ENCODE data around the gene STOML1. TPM values are rescaled to one million over a fixed set of nuclear protein-coding genes. Genes with fewer than 3 reads are reported as not detected.

STOML1 gene
- total RNA-seq, 1 experiment from 2014 or later: 2.5 TPM

DNA sequence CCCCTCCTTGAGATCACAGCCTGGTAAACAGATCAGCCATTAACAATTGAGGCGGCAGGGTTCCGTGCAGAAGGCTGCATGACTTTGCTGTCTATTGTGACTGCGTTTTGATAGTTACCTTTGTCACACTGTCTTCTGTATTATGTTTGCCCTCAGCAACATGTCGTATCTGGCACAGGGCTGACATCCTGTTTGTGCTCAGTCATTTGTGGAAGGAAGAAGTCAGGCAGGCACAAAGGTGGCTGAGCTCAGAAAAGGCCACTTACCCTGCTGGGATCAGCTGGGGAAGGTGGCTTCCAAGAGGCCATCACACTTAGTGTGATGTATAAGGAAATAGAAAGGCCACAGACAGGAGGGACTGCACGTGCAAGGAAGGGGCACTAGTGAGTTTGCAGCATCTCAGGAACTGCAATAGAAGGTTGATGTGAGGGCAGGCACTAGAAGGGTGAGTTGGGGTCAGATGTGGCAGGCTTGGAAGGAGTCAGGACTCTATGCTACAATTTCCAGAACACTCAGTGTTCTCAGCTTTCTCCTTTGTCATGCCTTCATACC lies 15.8 kb upstream of the STOML1 start:
- Histone ChIP-seq H3K56ac (ENCODE audit: insufficient read length, low read depth, low read length) (no peak overlapping the region), H3K4me2 (ENCODE audit: insufficient read depth, insufficient read length, low read length) (no peak overlapping the region), H2BK5ac (ENCODE audit: insufficient read length, low read length) (no peak overlapping the region), H2BK15ac (ENCODE audit: low read depth, low read length) (no peak overlapping the region), H3T11ph (ENCODE audit: low read length) (no peak overlapping the region), H4K8ac (replicated peaks; ENCODE audit: insufficient read length, low read depth, low read length) (no peak overlapping the region), H3K23ac (ENCODE audit: insufficient read length, low read depth, low read length) (no peak overlapping the region), H3K79me1 (ENCODE audit: insufficient read depth, low read depth, low read length, poor library complexity, severe bottlenecking) (peaks cover 2% of the 10 kb centered on the region), H3K27me3 (ENCODE audit: insufficient read depth, low read length) (no peaks in the 10 kb centered on the region), H2BK120ac (ENCODE audit: low read depth, low read length, poor library complexity, severe bottlenecking) (no peak overlapping the region), H2BK12ac (ENCODE audit: insufficient read length, low read depth, low read length) (no peak overlapping the region), H3K14ac (ENCODE audit: insufficient read depth, low read length) (no peak overlapping the region), H4K91ac (ENCODE audit: insufficient read length, low read depth, low read length) (no peak overlapping the region), H3K9ac (ENCODE audit: extremely low read depth, insufficient read length, low read length) (no peak overlapping the region), H2AK5ac (ENCODE audit: insufficient read length, low read length) (no peak overlapping the region), H2AFZ (ENCODE audit: low read length) (no peak overlapping the region), H4K5ac (ENCODE audit: insufficient read length, low read depth, low read length) (no peak overlapping the region), H3K18ac (ENCODE audit: insufficient read length, low read depth, low read length) (no peak overlapping the region), H3K9me3 (ENCODE audit: control insufficient read depth, low read depth, low read length) (no peaks in the 10 kb centered on the region), H3K79me2 (ENCODE audit: insufficient read depth, low read length) (peaks cover 3% of the 10 kb centered on the region; the same call in 1 of the 2 replicates), H3K4ac (ENCODE audit: low read depth, low read length) (no peak overlapping the region), H3K27ac (ENCODE audit: insufficient read length, low read depth, low read length) (no peak overlapping the region), H3K23me2 (ENCODE audit: insufficient read length, low read depth, low read length, poor library complexity, severe bottlenecking) (no peaks in the 10 kb centered on the region), H4K20me1 (ENCODE audit: control insufficient read depth, insufficient read depth, insufficient read length) (no peaks in the 10 kb centered on the region), H2BK20ac (ENCODE audit: low read depth, low read length, poor library complexity, severe bottlenecking) (no peak overlapping the region), H3K4me1 (ENCODE audit: insufficient read depth, low read length) (peaks cover 2% of the 10 kb centered on the region; the same call in 1 of the 2 replicates)
- H3K9me3 Mint-ChIP-seq: no peaks in the 10 kb centered on the region
- no CpG with 5 or more reads among the region's 5 CpGs for WGBS (ENCODE audit: extremely low coverage, insufficient read length, low lambda C conversion rate)
- H3K27ac Mint-ChIP-seq: peak overlapping the region; percentile 1 to 65 (median 55); a peak in 4 of 7 replicates
- H3K36me3 Mint-ChIP-seq (ENCODE audit: insufficient read depth in 1 of 3, low read depth in 3 of 3): peaks cover 4 to 27% (median 22%) of the 10 kb centered on the region in 3 experiments
- no peaks in the 10 kb centered on the region for H3K27me3 Mint-ChIP-seq (ENCODE audit: low read depth)
- peaks cover 6 to 13% of the 10 kb centered on the region in 2 experiments for H3K4me1 Mint-ChIP-seq
- TF ChIP-seq, protein P1, sequence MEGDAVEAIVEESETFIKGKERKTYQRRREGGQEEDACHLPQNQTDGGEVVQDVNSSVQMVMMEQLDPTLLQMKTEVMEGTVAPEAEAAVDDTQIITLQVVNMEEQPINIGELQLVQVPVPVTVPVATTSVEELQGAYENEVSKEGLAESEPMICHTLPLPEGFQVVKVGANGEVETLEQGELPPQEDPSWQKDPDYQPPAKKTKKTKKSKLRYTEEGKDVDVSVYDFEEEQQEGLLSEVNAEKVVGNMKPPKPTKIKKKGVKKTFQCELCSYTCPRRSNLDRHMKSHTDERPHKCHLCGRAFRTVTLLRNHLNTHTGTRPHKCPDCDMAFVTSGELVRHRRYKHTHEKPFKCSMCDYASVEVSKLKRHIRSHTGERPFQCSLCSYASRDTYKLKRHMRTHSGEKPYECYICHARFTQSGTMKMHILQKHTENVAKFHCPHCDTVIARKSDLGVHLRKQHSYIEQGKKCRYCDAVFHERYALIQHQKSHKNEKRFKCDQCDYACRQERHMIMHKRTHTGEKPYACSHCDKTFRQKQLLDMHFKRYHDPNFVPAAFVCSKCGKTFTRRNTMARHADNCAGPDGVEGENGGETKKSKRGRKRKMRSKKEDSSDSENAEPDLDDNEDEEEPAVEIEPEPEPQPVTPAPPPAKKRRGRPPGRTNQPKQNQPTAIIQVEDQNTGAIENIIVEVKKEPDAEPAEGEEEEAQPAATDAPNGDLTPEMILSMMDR (conservative IDR thresholded peaks at IDR 0.05): no peak
- no peak for DNase-seq
- H3K4me3 Mint-ChIP-seq: no peak overlapping the region

All from H9 (cell line).